Nephron progenitor cell (in vitro differentiated cells): Measurements from ENCODE around the gene PPP1R17.

ENCODE experiments used
- DNase-seq: peaks from one replicate; pipeline ENCODE4 v3.0.0; 2021
- H3K27ac Mint-ChIP-seq: 2 replicates; pipeline ENCODE4 v1.8.0; 2021; ENCODE audit warnings: mild to moderate bottlenecking, moderate library complexity, mixed read lengths
- H3K27me3 Mint-ChIP-seq: 2 replicates; pipeline ENCODE4 v1.8.0; 2021; ENCODE audit warnings: mild to moderate bottlenecking, low read depth, mixed read lengths; ENCODE audit not compliant: poor library complexity
- H3K36me3 Mint-ChIP-seq: 2 replicates; pipeline ENCODE4 v1.8.0; 2021; ENCODE audit warnings: low read depth, mixed read lengths
- H3K4me1 Mint-ChIP-seq: 2 replicates; pipeline ENCODE4 v1.8.0; 2021; ENCODE audit warnings: mixed read lengths
- H3K4me3 Mint-ChIP-seq: 2 replicates; pipeline ENCODE4 v1.8.0; 2021; ENCODE audit warnings: mild to moderate bottlenecking, moderate library complexity, mixed read lengths
- H3K9me3 Mint-ChIP-seq: 2 replicates; pipeline ENCODE4 v1.8.0; 2021; ENCODE audit warnings: mild to moderate bottlenecking, moderate library complexity, mixed read lengths
- TF ChIP-seq, protein P1 (sequence below): fragments of 200-600 bp; sonication (generic); IDR thresholded peaks from 2 replicates; pipeline ENCODE4 v1.5.0; 2021; ENCODE audit warnings: antibody characterized with exemption

The PPP1R17 gene

DNA sequence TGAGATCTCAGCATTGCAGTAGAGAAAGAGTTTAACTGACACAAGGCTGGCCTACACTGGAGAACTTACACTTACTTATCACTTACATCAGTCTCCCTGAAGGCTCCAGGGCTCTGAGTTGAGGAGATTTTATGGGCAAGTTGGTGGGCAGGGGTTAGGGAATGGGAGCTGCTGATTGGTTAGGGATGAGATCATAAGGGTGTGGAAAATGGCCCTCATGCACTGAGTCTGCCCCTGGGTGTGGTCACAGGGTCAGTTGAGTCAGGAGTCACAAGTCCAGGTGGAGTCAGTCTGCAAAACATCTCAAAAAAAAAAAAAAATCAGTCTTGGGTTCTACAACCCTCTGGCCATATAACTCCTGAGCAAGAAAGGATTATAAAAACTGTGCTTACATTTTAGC, 60.5 kb downstream of the PPP1R17 start:
- no peaks in the 10 kb centered on the region for H3K36me3 Mint-ChIP-seq
- no peak for DNase-seq

DNA sequence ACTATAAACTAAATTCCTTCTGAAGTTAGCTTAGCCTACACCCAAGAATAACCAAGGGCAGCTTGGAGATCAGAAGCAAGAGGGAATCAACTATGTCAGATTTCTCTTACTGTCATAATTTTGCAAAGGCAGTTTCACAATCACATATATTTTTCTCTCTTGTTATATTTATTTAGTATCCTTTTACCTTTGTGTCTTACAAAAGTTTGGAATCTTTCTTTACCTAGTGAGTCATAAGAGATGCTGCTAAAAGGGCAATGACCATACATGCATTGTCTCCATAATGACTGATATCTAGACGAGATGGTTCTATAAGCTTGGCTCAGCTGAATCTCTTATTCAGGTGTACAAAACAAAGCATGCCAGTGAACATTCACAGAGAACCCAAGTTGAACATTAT, 61.1 kb downstream of the PPP1R17 start:
- TF ChIP-seq, protein P1, sequence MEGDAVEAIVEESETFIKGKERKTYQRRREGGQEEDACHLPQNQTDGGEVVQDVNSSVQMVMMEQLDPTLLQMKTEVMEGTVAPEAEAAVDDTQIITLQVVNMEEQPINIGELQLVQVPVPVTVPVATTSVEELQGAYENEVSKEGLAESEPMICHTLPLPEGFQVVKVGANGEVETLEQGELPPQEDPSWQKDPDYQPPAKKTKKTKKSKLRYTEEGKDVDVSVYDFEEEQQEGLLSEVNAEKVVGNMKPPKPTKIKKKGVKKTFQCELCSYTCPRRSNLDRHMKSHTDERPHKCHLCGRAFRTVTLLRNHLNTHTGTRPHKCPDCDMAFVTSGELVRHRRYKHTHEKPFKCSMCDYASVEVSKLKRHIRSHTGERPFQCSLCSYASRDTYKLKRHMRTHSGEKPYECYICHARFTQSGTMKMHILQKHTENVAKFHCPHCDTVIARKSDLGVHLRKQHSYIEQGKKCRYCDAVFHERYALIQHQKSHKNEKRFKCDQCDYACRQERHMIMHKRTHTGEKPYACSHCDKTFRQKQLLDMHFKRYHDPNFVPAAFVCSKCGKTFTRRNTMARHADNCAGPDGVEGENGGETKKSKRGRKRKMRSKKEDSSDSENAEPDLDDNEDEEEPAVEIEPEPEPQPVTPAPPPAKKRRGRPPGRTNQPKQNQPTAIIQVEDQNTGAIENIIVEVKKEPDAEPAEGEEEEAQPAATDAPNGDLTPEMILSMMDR: no peak
- H3K4me1 Mint-ChIP-seq: peaks cover 4% of the 10 kb centered on the region
- no peak overlapping the region for H3K27ac Mint-ChIP-seq
- no peaks in the 10 kb centered on the region for H3K36me3 Mint-ChIP-seq
- no peaks in the 10 kb centered on the region for H3K9me3 Mint-ChIP-seq
- DNase-seq: no peak
- H3K4me3 Mint-ChIP-seq: no peak overlapping the region
- H3K27me3 Mint-ChIP-seq: peaks cover 30% of the 10 kb centered on the region

More for the DNA sequence above, 60.5 kb downstream of the PPP1R17 start:
- no peaks in the 10 kb centered on the region for H3K9me3 Mint-ChIP-seq
- H3K27ac Mint-ChIP-seq: no peak overlapping the region
- peaks cover 27% of the 10 kb centered on the region for H3K27me3 Mint-ChIP-seq
- no peak overlapping the region for H3K4me3 Mint-ChIP-seq
- peaks cover 4% of the 10 kb centered on the region for H3K4me1 Mint-ChIP-seq
- TF ChIP-seq, protein P1: no peak

DNA sequence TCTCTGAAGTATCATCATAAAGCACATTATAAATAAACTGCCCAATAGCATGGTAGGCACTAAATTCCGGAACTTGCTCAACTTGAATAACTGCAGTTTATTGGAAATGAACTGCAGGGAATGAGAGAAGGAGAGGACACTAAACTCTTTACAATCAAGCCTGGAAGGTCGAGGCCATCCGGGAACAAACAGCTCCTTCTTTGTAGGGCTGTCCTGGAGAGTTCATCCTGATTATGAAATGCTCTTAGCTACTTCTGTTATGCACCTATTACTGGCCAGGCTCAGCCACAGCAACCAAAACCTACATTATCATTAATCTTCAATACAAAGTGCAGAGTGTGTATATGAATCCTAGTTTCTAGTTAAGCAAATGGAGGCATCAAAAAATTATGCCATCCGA, 64.7 kb downstream of the PPP1R17 start:
- TF ChIP-seq, protein P1: no peak
- DNase-seq: no peak
- H3K9me3 Mint-ChIP-seq: peaks cover 11% of the 10 kb centered on the region

More for the DNA sequence above, 64.7 kb downstream of the PPP1R17 start:
- Mint-ChIP-seq H3K4me3 (no peak overlapping the region), H3K4me1 (peaks cover 4% of the 10 kb centered on the region), H3K36me3 (no peaks in the 10 kb centered on the region), H3K27ac (no peak overlapping the region), H3K27me3 (peaks cover 28% of the 10 kb centered on the region)
